Upper lobe of left lung (tissue), 6 donors: ENCODE results near the gene TENM3. TPM values are rescaled to one million over a fixed set of nuclear protein-coding genes. Genes with fewer than 3 reads are reported as not detected.

ENCODE experiments used
- ATAC-seq, 2 donors: fragments of 200-7000 bp; cut with Tn5 transposase; one replicate each; pipeline ENCODE4 v1.9.1; 2022; ENCODE audit warnings: mild to moderate bottlenecking in 2 of 2, moderate library complexity in 2 of 2; ENCODE audit not compliant: low FRiP score in 2 of 2
- DNase-seq, 2 donors: peaks; one replicate each; pipeline ENCODE4 v3.0.0-alpha.2; 2019 to 2020
- H3K27ac ChIP-seq, 4 donors: fragments of 200-600 bp; sonication (generic); one replicate each; pipeline ENCODE4 v1.5.1; 2016 to 2019
- H3K27me3 ChIP-seq, 4 donors: fragments of 200-600 bp; sonication (generic); one replicate each; pipeline ENCODE4 v1.5.1; 2017 to 2019
- H3K36me3 ChIP-seq, 4 donors: fragments of 200-600 bp; sonication (generic); one replicate each; pipeline ENCODE4 v1.5.1; 2016 to 2019
- H3K4me1 ChIP-seq, 4 donors: fragments of 200-600 bp; sonication (generic); one replicate each; pipeline ENCODE4 v1.5.1; 2018 to 2019
- H3K4me3 ChIP-seq, 4 donors: fragments of 200-600 bp; sonication (generic); one replicate each; pipeline ENCODE4 v1.5.1; 2017 to 2019; ENCODE audit warnings: mild to moderate bottlenecking in 2 of 4, moderate library complexity in 1 of 4
- H3K9me3 ChIP-seq, 4 donors: fragments of 200-600 bp; sonication (generic); one replicate each; pipeline ENCODE4 v1.5.1; 2018 to 2019
- EP300 ChIP-seq, 4 donors: sonication (generic); formaldehyde crosslinking; IDR thresholded peaks; one replicate each; pipeline ENCODE4 v1.5.1; 2017; ENCODE audit warnings: antibody characterized with exemption in 4 of 4, control low read depth in 2 of 4
- POLR2A ChIP-seq, 4 donors: fragments of 450-650 bp; IDR thresholded peaks; one replicate each; pipeline ENCODE4 v1.5.1; 2016 to 2017; ENCODE audit warnings: antibody characterized with exemption in 4 of 4, mild to moderate bottlenecking in 2 of 4
- POLR2AphosphoS5 ChIP-seq, 2 donors: sonication (generic); formaldehyde crosslinking; IDR thresholded peaks; one replicate each; pipeline ENCODE4 v1.5.1; 2017; ENCODE audit warnings: antibody characterized with exemption in 2 of 2
- WGBS, 2 donors: methylation state at CpG; one replicate each; pipeline ENCODE4 v1.1.5; 2017 to 2018; 5-methylcytosine and 5-hydroxymethylcytosine counted together
- total RNA-seq, 6 donors: library from RNA; depleted of rRNA in 4 of 6; stranded (reverse); fragments of >200 nt in 4 of 6; gene quantifications; one replicate each; pipeline versions ENCODE4 v1.1.0 to v1.2.1, GENCODE V29; 2016 to 2021
- TF ChIP-seq, protein P1 (sequence below), 6 experiments: fragments of 450-650 bp in 4 of 6; fragments of 200-600 bp in 2 of 6; sonication (generic) in 2 of 6; IDR thresholded peaks; one replicate each; pipeline ENCODE4 v1.5.1; 2016 to 2019; ENCODE audit warnings: antibody characterized with exemption in 6 of 6
- donor health status: DM: no; HTN: no; CAD: no; lungs with moderate emphysema.
- donor health status: DM: no; HTN: yes; CAD: no; lungs with severe emphysema.

Gene TENM3
- total RNA-seq, 6 donors from 2014 or later: 0.33 to 7.1 (median 1.1) TPM

DNA sequence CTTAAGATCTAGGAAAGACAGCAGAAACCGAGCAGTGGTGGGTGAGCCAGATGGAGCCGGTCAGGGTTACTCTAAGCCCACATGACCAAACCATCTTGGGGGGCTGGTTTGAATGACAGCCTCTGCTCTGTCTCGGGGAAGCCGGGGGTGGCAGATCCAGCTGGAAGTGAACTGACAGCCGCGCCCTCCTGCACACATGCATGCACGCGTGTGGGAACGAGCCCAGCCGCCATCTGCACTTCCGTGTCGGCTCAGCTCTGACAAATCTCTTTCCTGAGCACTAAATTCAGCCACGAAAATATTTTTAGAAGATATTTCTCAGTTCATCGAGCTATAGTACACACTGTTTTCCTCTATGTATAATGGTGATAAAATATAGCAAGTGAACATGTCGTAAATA is 558.4 kb downstream of the TENM3 start:
- TF ChIP-seq, protein P1, sequence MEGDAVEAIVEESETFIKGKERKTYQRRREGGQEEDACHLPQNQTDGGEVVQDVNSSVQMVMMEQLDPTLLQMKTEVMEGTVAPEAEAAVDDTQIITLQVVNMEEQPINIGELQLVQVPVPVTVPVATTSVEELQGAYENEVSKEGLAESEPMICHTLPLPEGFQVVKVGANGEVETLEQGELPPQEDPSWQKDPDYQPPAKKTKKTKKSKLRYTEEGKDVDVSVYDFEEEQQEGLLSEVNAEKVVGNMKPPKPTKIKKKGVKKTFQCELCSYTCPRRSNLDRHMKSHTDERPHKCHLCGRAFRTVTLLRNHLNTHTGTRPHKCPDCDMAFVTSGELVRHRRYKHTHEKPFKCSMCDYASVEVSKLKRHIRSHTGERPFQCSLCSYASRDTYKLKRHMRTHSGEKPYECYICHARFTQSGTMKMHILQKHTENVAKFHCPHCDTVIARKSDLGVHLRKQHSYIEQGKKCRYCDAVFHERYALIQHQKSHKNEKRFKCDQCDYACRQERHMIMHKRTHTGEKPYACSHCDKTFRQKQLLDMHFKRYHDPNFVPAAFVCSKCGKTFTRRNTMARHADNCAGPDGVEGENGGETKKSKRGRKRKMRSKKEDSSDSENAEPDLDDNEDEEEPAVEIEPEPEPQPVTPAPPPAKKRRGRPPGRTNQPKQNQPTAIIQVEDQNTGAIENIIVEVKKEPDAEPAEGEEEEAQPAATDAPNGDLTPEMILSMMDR (IDR thresholded peaks at IDR 0.05): no peak
- TF ChIP-seq EP300 (IDR thresholded peaks at IDR 0.05) (no peak), POLR2AphosphoS5 (IDR thresholded peaks at IDR 0.05) (no peak), POLR2A (IDR thresholded peaks at IDR 0.05) (no peak)
- H3K27ac ChIP-seq: no peak overlapping the region
- H3K36me3 ChIP-seq: no peaks in the 10 kb centered on the region
- DNase-seq: no peak
- H3K27me3 ChIP-seq: no peaks in the 10 kb centered on the region
- ATAC-seq: no peak
- peaks cover 0 to 6% (median 2%) of the 10 kb centered on the region in 4 donors for H3K4me1 ChIP-seq
- 80 to 82% methylated on average over 15 of the region's 15 CpGs for WGBS, 2 donors
- H3K4me3 ChIP-seq: no peak overlapping the region
- no peaks in the 10 kb centered on the region for H3K9me3 ChIP-seq

DNA sequence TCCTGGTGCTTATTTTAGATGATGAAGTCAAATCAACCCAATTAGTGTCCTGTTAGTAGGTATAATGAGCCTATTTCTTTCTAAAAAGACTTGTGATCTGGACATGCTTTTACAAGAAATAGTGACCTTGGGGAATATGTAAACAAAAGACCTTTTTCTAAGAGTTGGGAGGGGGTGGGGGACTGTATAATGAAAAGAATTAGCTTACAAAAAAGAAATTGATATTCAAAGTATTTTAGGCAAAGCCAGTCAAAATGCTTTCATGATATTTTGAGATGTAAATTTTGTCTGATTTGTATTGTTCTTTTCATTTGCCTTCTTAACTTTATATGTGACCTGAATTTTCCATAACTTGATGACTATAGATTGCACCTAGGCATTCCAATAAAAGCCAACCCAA is 559.4 kb downstream of the TENM3 start:
- no peaks in the 10 kb centered on the region for H3K9me3 ChIP-seq
- no peak for DNase-seq
- no peak for TF ChIP-seq POLR2AphosphoS5 (IDR thresholded peaks at IDR 0.05)
- TF ChIP-seq EP300 (IDR thresholded peaks at IDR 0.05): no peak
- TF ChIP-seq POLR2A (IDR thresholded peaks at IDR 0.05): no peak
- TF ChIP-seq, protein P1 (IDR thresholded peaks at IDR 0.05): no peak
- H3K4me1 ChIP-seq: peaks cover 0 to 13% (median 6%) of the 10 kb centered on the region in 4 donors
- no peaks in the 10 kb centered on the region for H3K27me3 ChIP-seq
- no peak for ATAC-seq
- no peak overlapping the region for H3K27ac ChIP-seq
- H3K36me3 ChIP-seq: no peaks in the 10 kb centered on the region
- H3K4me3 ChIP-seq: no peak overlapping the region

DNA sequence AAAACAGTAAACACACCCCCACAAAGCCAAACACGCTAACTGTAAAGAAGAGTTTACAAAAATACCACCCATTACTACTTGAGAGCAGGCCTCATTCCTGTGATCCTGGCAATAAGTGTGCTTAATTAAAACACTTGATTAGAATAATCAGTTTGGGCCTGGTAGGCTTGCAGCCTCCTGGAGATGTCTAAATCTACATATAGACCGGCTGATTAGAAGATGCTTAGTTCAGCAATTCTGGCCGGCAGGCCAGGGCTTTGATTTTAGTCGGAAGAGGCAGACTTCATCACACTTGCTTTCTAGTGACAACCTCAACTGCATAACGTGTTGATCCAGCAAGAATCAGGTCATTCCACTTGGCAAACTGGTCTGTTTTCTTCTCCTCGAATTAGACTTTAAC is 560.0 kb downstream of the TENM3 start:
- Histone ChIP-seq H3K9me3 (no peaks in the 10 kb centered on the region), H3K27me3 (no peaks in the 10 kb centered on the region), H3K4me3 (no peak overlapping the region), H3K27ac (no peak overlapping the region), H3K36me3 (no peaks in the 10 kb centered on the region), H3K4me1 (peaks cover 0 to 13% (median 6%) of the 10 kb centered on the region in 4 donors)
- WGBS, 2 donors: 64 to 76% methylated on average over 6 of the region's 6 CpGs
- DNase-seq: no peak
- TF ChIP-seq, protein P1 (IDR thresholded peaks at IDR 0.05): no peak
- TF ChIP-seq EP300 (IDR thresholded peaks at IDR 0.05) (no peak), POLR2A (IDR thresholded peaks at IDR 0.05) (no peak), POLR2AphosphoS5 (IDR thresholded peaks at IDR 0.05) (no peak)
- no peak for ATAC-seq

DNA sequence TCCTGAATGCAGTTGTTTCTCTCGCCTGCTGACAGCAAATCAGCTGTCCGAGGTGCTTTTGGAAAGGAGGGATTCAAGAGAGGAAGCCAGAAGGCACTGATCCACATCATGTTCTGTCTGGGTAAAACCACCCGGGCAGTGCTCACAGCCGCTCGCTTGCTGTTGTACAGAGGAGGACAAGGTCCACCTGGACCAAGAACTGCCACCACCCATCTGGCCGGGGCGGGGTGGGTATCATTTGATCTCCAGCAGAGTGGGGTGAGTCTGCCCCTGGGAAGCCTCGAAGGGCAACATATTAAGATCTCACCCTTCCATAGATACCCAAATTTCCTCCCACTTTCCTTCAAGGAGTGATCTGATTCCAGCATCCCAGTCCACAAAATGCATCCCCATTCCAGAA is 560.9 kb downstream of the TENM3 start:
- DNase-seq (no peak), ATAC-seq (no peak)
- Histone ChIP-seq H3K9me3 (peaks cover 0 to 4% (median 0%) of the 10 kb centered on the region in 4 donors), H3K4me1 (peaks cover 0 to 15% (median 8%) of the 10 kb centered on the region in 4 donors), H3K4me3 (no peak overlapping the region), H3K27me3 (no peaks in the 10 kb centered on the region), H3K36me3 (no peaks in the 10 kb centered on the region), H3K27ac (no peak overlapping the region)
- no peak for TF ChIP-seq POLR2AphosphoS5 (IDR thresholded peaks at IDR 0.05)
- WGBS, 2 donors: 75 to 84% methylated on average over 6 to 8 of the region's 8 CpGs

DNA sequence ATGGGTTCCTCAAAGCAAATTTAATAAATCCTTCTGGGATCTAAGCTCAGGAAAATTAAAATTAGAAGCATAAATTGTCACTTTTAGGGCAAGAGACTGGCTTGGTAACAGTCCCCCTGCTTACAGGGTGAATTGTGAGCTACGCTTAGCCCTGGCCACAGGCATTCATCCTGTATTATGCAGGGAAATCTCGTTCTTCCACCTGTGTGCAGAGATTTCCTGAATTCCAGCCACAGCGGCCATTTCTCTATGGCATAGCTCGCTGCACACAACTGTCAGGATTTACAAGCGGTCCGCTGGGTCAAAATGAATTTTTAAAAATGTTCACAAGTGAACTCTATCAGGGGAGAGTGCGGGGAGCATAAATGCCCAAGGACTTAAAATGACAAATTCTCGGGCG is 562.1 kb downstream of the TENM3 start:
- Histone ChIP-seq H3K4me3 (no peak overlapping the region), H3K9me3 (peaks cover 0 to 12% (median 0%) of the 10 kb centered on the region in 4 donors), H3K27ac (no peak overlapping the region), H3K27me3 (no peaks in the 10 kb centered on the region), H3K36me3 (no peaks in the 10 kb centered on the region), H3K4me1 (peaks cover 0 to 21% (median 9%) of the 10 kb centered on the region in 4 donors)
- ATAC-seq (no peak), DNase-seq (no peak)
- TF ChIP-seq POLR2A (IDR thresholded peaks at IDR 0.05): no peak
- TF ChIP-seq EP300 (IDR thresholded peaks at IDR 0.05): no peak
- TF ChIP-seq, protein P1 (IDR thresholded peaks at IDR 0.05): no peak
- no peak for TF ChIP-seq POLR2AphosphoS5 (IDR thresholded peaks at IDR 0.05)
- WGBS, 2 donors: 82 to 85% methylated on average over 9 of the region's 9 CpGs
